ENCODE results near the gene CTSD. TPM values are rescaled to one million over a fixed set of nuclear protein-coding genes. Genes with fewer than 3 reads are reported as not detected.

Gene CTSD
- total RNA-seq, 1 experiment from 2014 or later, result 127 TPM

DNA sequence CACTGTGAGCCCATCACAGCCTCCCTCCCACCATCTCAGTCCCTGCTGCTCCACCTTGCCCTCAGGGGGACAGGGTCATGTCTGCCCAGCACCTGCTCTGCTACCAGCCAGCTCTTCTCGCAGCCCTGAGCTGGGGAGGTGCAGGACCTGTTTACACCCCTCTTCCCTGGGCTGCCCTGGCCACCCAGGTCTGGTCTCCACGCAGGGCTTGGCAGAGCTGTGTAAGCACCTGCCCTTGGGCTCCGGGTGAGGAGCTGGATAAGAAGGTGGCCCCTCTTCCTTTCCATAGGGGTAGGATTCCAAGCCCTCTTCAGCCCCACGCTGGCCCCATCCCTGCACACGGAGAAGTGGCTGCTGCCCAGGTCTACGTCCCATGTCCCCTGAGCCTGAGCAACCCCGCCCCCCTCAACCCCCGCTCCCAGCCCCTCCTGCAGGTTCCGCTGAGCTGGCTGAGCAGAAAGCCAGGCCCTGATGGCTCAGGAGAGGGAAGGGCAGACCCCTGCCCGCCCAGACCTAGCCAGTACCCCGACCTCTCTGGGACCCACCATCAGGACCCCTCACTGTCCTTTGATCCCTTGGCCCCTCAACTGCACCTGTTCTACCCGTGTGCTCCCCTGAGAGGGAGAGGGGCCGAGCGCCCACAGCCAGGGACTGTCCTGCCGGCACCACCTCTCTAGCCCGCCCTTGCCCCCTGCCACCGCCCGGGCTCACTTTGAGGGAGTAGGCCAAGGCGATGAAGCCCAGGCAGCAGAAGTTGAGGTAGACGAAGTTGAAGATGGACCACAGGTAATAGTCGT, 16.6 kb downstream of the CTSD start:
- Histone ChIP-seq H3K9ac (ENCODE audit: low read length) (no peak overlapping the region), H3K79me2 (ENCODE audit: insufficient read depth, low read length) (no peaks in the 10 kb centered on the region), H3K27ac (ENCODE audit: low read depth, low read length) (no peak overlapping the region), H3K4me2 (ENCODE audit: low read length) (no peak overlapping the region), H4K20me1 (ENCODE audit: insufficient read depth) (no peaks in the 10 kb centered on the region), H3K27me3 (ENCODE audit: insufficient read depth, low read length) (no peaks in the 10 kb centered on the region; the same call in 1 of the 2 replicates), H3K9me2 (ENCODE audit: insufficient read depth) (no peaks in the 10 kb centered on the region), H3K4me3 (replicated peaks in 1 of 2; ENCODE audit: low read depth in 1 of 2, low read length in 2 of 2) (no peak overlapping the region), H2AFZ (ENCODE audit: low read depth, low read length, poor library complexity, severe bottlenecking) (no peak overlapping the region), H3K9me3 (ENCODE audit: control insufficient read depth in 1 of 2, insufficient read depth in 1 of 2, low read depth in 1 of 2, low read length in 2 of 2) (no peaks in the 10 kb centered on the region), H3K4me1 (ENCODE audit: control insufficient read depth in 1 of 2, insufficient read depth in 2 of 2, low read length in 2 of 2) (no peaks in the 10 kb centered on the region), H3K36me3 (ENCODE audit: control insufficient read depth in 1 of 2, insufficient read depth in 2 of 2, low read length in 2 of 2) (no peaks in the 10 kb centered on the region)
- ChIA-PET CTCF (interaction anchor here (1.6 kb wide), 1 partner anchor 53 kb away, joined by 4 read pairs; no protein-coding TSS in a partner anchor), POLR2A (no interaction called here), RAD21 (ENCODE audit: low non-redundant PET in 1 of 2, low total read pairs in 2 of 2, uncharacterized antibody in 2 of 2, unreplicated experiment in 2 of 2) (no interaction called here)
- no peak for TF ChIP-seq POLR2A (IDR thresholded peaks at IDR 0.05; ENCODE audit: borderline replicate concordance, extremely low read depth, insufficient read depth, insufficient read length)
- TF ChIP-seq, protein P1, sequence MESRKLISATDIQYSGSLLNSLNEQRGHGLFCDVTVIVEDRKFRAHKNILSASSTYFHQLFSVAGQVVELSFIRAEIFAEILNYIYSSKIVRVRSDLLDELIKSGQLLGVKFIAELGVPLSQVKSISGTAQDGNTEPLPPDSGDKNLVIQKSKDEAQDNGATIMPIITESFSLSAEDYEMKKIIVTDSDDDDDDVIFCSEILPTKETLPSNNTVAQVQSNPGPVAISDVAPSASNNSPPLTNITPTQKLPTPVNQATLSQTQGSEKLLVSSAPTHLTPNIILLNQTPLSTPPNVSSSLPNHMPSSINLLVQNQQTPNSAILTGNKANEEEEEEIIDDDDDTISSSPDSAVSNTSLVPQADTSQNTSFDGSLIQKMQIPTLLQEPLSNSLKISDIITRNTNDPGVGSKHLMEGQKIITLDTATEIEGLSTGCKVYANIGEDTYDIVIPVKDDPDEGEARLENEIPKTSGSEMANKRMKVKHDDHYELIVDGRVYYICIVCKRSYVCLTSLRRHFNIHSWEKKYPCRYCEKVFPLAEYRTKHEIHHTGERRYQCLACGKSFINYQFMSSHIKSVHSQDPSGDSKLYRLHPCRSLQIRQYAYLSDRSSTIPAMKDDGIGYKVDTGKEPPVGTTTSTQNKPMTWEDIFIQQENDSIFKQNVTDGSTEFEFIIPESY (IDR thresholded peaks at IDR 0.05; ENCODE audit: extremely low read depth, insufficient replicate concordance, low read length), result no peak
- TF ChIP-seq SRF (IDR thresholded peaks at IDR 0.05; ENCODE audit: low read depth), result no peak
- TF ChIP-seq SIN3A (IDR thresholded peaks at IDR 0.05; ENCODE audit: low read depth), result no peak
- no peak for TF ChIP-seq POLR2AphosphoS5 (IDR thresholded peaks at IDR 0.05; ENCODE audit: low read depth, low read length)
- TF ChIP-seq RAD21 (IDR thresholded peaks at IDR 0.05; ENCODE audit: low read depth), result no peak
- no peak for TF ChIP-seq ZFX (IDR thresholded peaks at IDR 0.05)
- no peak for TF ChIP-seq ZNF274 (IDR thresholded peaks at IDR 0.05; ENCODE audit: low read depth, low read length)
- no peak for TF ChIP-seq EGR1 (IDR thresholded peaks at IDR 0.05; ENCODE audit: low read depth)
- no peak for TF ChIP-seq CEBPB (IDR thresholded peaks at IDR 0.05; ENCODE audit: low read depth)
- no peak for TF ChIP-seq CBX3 (IDR thresholded peaks at IDR 0.05; ENCODE audit: low read depth)
- TF ChIP-seq YY1 (IDR thresholded peaks at IDR 0.05; ENCODE audit: extremely low read depth, insufficient replicate concordance, low read depth, low read length), result no peak
- TF ChIP-seq EZH2 (IDR thresholded peaks at IDR 0.05), result no peak
- TF ChIP-seq, protein P2, sequence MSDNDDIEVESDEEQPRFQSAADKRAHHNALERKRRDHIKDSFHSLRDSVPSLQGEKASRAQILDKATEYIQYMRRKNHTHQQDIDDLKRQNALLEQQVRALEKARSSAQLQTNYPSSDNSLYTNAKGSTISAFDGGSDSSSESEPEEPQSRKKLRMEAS (IDR thresholded peaks at IDR 0.05), result no peak
- TF ChIP-seq FOSL1 (IDR thresholded peaks at IDR 0.05; ENCODE audit: low read depth), result no peak
- TF ChIP-seq, protein P3, sequence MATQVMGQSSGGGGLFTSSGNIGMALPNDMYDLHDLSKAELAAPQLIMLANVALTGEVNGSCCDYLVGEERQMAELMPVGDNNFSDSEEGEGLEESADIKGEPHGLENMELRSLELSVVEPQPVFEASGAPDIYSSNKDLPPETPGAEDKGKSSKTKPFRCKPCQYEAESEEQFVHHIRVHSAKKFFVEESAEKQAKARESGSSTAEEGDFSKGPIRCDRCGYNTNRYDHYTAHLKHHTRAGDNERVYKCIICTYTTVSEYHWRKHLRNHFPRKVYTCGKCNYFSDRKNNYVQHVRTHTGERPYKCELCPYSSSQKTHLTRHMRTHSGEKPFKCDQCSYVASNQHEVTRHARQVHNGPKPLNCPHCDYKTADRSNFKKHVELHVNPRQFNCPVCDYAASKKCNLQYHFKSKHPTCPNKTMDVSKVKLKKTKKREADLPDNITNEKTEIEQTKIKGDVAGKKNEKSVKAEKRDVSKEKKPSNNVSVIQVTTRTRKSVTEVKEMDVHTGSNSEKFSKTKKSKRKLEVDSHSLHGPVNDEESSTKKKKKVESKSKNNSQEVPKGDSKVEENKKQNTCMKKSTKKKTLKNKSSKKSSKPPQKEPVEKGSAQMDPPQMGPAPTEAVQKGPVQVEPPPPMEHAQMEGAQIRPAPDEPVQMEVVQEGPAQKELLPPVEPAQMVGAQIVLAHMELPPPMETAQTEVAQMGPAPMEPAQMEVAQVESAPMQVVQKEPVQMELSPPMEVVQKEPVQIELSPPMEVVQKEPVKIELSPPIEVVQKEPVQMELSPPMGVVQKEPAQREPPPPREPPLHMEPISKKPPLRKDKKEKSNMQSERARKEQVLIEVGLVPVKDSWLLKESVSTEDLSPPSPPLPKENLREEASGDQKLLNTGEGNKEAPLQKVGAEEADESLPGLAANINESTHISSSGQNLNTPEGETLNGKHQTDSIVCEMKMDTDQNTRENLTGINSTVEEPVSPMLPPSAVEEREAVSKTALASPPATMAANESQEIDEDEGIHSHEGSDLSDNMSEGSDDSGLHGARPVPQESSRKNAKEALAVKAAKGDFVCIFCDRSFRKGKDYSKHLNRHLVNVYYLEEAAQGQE (IDR thresholded peaks at IDR 0.05; ENCODE audit: low read depth), result no peak
- TF ChIP-seq, protein P4, sequence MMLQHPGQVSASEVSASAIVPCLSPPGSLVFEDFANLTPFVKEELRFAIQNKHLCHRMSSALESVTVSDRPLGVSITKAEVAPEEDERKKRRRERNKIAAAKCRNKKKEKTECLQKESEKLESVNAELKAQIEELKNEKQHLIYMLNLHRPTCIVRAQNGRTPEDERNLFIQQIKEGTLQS (IDR thresholded peaks at IDR 0.05), result no peak
- TF ChIP-seq SP1 (IDR thresholded peaks at IDR 0.05; ENCODE audit: low read depth), result no peak
- DNase-seq (ENCODE audit: low read depth, low spot score) (no peak), ATAC-seq (no peak)
- BruUV-seq (replicated peaks), result no TSS peak
- intact Hi-C loops (cut with micrococcal nuclease), result no loop called here

Data from HCT116 (cell line).